HUES6 (cell line): ENCODE results near the gene LYPD6.

Source experiments
- H3K27ac ChIP-seq: 2 replicates; pipeline ENCODE4 v1.7.0; 2013; ENCODE audit warnings: low read depth, mild to moderate bottlenecking, low read length, inconsistent platforms
- H3K27me3 ChIP-seq: 2 replicates; pipeline ENCODE4 v1.6.1; 2013; ENCODE audit warnings: low read length; ENCODE audit not compliant: control insufficient read depth, insufficient read depth
- H3K36me3 ChIP-seq: 2 replicates; pipeline ENCODE4 v1.6.1; 2013; ENCODE audit warnings: low read length; ENCODE audit not compliant: control insufficient read depth, insufficient read depth
- H3K4me1 ChIP-seq: 2 replicates; pipeline ENCODE4 v1.6.1; 2013; ENCODE audit warnings: low read length; ENCODE audit not compliant: control insufficient read depth, insufficient read depth
- H3K4me3 ChIP-seq: 2 replicates; pipeline ENCODE4 v1.5.1; 2013; ENCODE audit warnings: low read depth, low read length
- H3K9ac ChIP-seq: one replicate; pipeline ENCODE4 v1.6.1; 2013; ENCODE audit warnings: mild to moderate bottlenecking, low read length
- H3K9me3 ChIP-seq: 2 replicates; pipeline ENCODE4 v1.6.1; 2013; ENCODE audit warnings: low read depth, low read length; ENCODE audit not compliant: control insufficient read depth, insufficient read depth

LYPD6 gene

GRCh38 chr2:149409506-149409905 lies 79.1 kb downstream of the LYPD6 start:
- H3K9ac ChIP-seq, result no peak overlapping the region
- no peaks in the 10 kb centered on the region for H3K27me3 ChIP-seq
- no peak overlapping the region for H3K4me3 ChIP-seq
- no peaks in the 10 kb centered on the region; the same call in 1 of the 2 replicates for H3K4me1 ChIP-seq
- no peak overlapping the region for H3K27ac ChIP-seq
- no peaks in the 10 kb centered on the region for H3K36me3 ChIP-seq
- no peaks in the 10 kb centered on the region for H3K9me3 ChIP-seq

GRCh38 chr2:149410701-149411484 lies 80.5 kb downstream of the LYPD6 start:
- Histone ChIP-seq H3K9ac (no peak overlapping the region), H3K9me3 (no peaks in the 10 kb centered on the region), H3K27me3 (no peaks in the 10 kb centered on the region), H3K36me3 (no peaks in the 10 kb centered on the region), H3K27ac (no peak overlapping the region), H3K4me3 (no peak overlapping the region), H3K4me1 (no peaks in the 10 kb centered on the region; the same call in 1 of the 2 replicates)

- Histone ChIP-seq H3K27me3 (no peaks in the 10 kb centered on the region), H3K4me1 (peaks cover 7% of the 10 kb centered on the region), H3K36me3 (no peaks in the 10 kb centered on the region), H3K27ac (no peak overlapping the region), H3K4me3 (no peak overlapping the region), H3K9me3 (no peaks in the 10 kb centered on the region), H3K9ac (no peak overlapping the region)
Measured at GRCh38 chr2:149413487-149413886, 83.1 kb downstream of the LYPD6 start.

- Histone ChIP-seq H3K9ac (no peak overlapping the region), H3K4me1 (peaks cover 7% of the 10 kb centered on the region; the same call in 1 of the 2 replicates), H3K36me3 (no peaks in the 10 kb centered on the region), H3K4me3 (no peak overlapping the region), H3K27me3 (no peaks in the 10 kb centered on the region), H3K27ac (no peak overlapping the region), H3K9me3 (no peaks in the 10 kb centered on the region)
Measured at GRCh38 chr2:149415086-149415485, 84.7 kb downstream of the LYPD6 start.

GRCh38 chr2:149418065-149418464 lies 87.7 kb downstream of the LYPD6 start:
- H3K9ac ChIP-seq, result no peak overlapping the region
- H3K27ac ChIP-seq, result no peak overlapping the region
- no peaks in the 10 kb centered on the region for H3K27me3 ChIP-seq
- H3K9me3 ChIP-seq, result no peaks in the 10 kb centered on the region
- H3K4me1 ChIP-seq, result peaks cover 15% of the 10 kb centered on the region; the same call in 1 of the 2 replicates
- H3K4me3 ChIP-seq, result no peak overlapping the region
- H3K36me3 ChIP-seq, result no peaks in the 10 kb centered on the region

- no peak overlapping the region for H3K27ac ChIP-seq
- H3K9me3 ChIP-seq, result no peaks in the 10 kb centered on the region
Measured at GRCh38 chr2:149420053-149420963, 89.9 kb downstream of the LYPD6 start.

GRCh38 chr2:149421791-149422190 lies 91.4 kb downstream of the LYPD6 start:
- Histone ChIP-seq H3K4me1 (peaks cover 15% of the 10 kb centered on the region; the same call in 1 of the 2 replicates), H3K9ac (no peak overlapping the region), H3K27ac (no peak overlapping the region), H3K27me3 (no peaks in the 10 kb centered on the region), H3K36me3 (no peaks in the 10 kb centered on the region), H3K9me3 (no peaks in the 10 kb centered on the region), H3K4me3 (no peak overlapping the region)

More at GRCh38 chr2:149420053-149420963, 89.9 kb downstream of the LYPD6 start:
- Histone ChIP-seq H3K36me3 (no peaks in the 10 kb centered on the region), H3K27me3 (no peaks in the 10 kb centered on the region), H3K4me1 (peaks cover 15% of the 10 kb centered on the region; the same call in 1 of the 2 replicates), H3K9ac (no peak overlapping the region), H3K4me3 (no peak overlapping the region)

GRCh38 chr2:149422337-149422990 lies 92.1 kb downstream of the LYPD6 start:
- no peak overlapping the region for H3K9ac ChIP-seq
- no peak overlapping the region for H3K27ac ChIP-seq
- H3K36me3 ChIP-seq, result no peaks in the 10 kb centered on the region
- no peaks in the 10 kb centered on the region for H3K27me3 ChIP-seq
- no peak overlapping the region for H3K4me3 ChIP-seq
- no peaks in the 10 kb centered on the region for H3K9me3 ChIP-seq
- peaks cover 15% of the 10 kb centered on the region; the same call in 1 of the 2 replicates for H3K4me1 ChIP-seq

GRCh38 chr2:149422991-149423338 lies 92.6 kb downstream of the LYPD6 start:
- H3K4me3 ChIP-seq, result no peak overlapping the region
- peaks cover 11% of the 10 kb centered on the region; the same call in 1 of the 2 replicates for H3K4me1 ChIP-seq
- H3K27me3 ChIP-seq, result no peaks in the 10 kb centered on the region
- no peak overlapping the region for H3K27ac ChIP-seq
- H3K36me3 ChIP-seq, result no peaks in the 10 kb centered on the region
- H3K9ac ChIP-seq, result no peak overlapping the region
- H3K9me3 ChIP-seq, result no peaks in the 10 kb centered on the region

- Histone ChIP-seq H3K4me3 (no peak overlapping the region), H3K27me3 (no peaks in the 10 kb centered on the region), H3K4me1 (peaks cover 8% of the 10 kb centered on the region; the same call in 1 of the 2 replicates)
Measured at GRCh38 chr2:149423630-149424029, 93.2 kb downstream of the LYPD6 start.

More at GRCh38 chr2:149423630-149424029, 93.2 kb downstream of the LYPD6 start:
- Histone ChIP-seq H3K9ac (no peak overlapping the region), H3K9me3 (no peaks in the 10 kb centered on the region), H3K27ac (no peak overlapping the region), H3K36me3 (no peaks in the 10 kb centered on the region)
